ENCODE measurements around the gene RALA. TPM values are rescaled to one million over a fixed set of nuclear protein-coding genes. Genes with fewer than 3 reads are reported as not detected.
"Not testable (repeated sequence)": the region's sequence is repeated elsewhere in the genome, so short reads cannot be mapped to it uniquely, and the experiment has no call there.

Gene RALA
- total RNA-seq, 1 donor from 2014 or later, result 42.6 TPM

DNA sequence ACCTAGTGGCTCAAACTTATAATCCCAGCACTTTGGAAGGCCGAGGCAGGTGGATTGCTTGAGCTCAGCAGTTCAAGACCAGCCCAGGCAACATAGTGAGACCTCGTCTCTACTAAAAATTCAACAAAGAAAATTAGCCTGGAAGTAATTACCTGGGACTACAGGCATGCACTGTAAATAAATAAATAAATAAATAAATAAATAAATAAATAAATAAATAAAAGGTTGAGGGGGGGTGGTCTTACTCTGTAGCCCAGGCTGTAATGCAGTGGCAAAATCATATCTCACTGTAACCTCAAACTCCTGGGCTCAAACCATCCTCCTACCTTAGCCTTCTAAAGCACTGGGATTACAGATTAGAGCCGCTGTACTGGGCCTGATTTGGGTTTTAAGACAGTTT, 50.5 kb downstream of the RALA start:
- DNase-seq (ENCODE audit: extremely low spot score, unreplicated experiment), result no peak
- H3K36me3 Mint-ChIP-seq, result peaks cover 7% of the 10 kb centered on the region
- peaks cover 7% of the 10 kb centered on the region for H3K9me3 Mint-ChIP-seq
- TF ChIP-seq, protein P1, sequence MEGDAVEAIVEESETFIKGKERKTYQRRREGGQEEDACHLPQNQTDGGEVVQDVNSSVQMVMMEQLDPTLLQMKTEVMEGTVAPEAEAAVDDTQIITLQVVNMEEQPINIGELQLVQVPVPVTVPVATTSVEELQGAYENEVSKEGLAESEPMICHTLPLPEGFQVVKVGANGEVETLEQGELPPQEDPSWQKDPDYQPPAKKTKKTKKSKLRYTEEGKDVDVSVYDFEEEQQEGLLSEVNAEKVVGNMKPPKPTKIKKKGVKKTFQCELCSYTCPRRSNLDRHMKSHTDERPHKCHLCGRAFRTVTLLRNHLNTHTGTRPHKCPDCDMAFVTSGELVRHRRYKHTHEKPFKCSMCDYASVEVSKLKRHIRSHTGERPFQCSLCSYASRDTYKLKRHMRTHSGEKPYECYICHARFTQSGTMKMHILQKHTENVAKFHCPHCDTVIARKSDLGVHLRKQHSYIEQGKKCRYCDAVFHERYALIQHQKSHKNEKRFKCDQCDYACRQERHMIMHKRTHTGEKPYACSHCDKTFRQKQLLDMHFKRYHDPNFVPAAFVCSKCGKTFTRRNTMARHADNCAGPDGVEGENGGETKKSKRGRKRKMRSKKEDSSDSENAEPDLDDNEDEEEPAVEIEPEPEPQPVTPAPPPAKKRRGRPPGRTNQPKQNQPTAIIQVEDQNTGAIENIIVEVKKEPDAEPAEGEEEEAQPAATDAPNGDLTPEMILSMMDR (conservative IDR thresholded peaks at IDR 0.05), result no peak
- H3K27ac Mint-ChIP-seq, result no peak overlapping the region
- H3K4me1 Mint-ChIP-seq (ENCODE audit: unreplicated experiment), result peaks cover 4% of the 10 kb centered on the region
- no peak overlapping the region for H3K4me3 Mint-ChIP-seq
- no peaks in the 10 kb centered on the region for H3K27me3 Mint-ChIP-seq

GRCh38 chr7:39674406-39674805, 51.0 kb downstream of the RALA start:
- H3K4me3 Mint-ChIP-seq, result no peak overlapping the region
- DNase-seq (ENCODE audit: extremely low spot score, unreplicated experiment), result no peak
- H3K36me3 Mint-ChIP-seq, result peaks cover 7% of the 10 kb centered on the region
- H3K27me3 Mint-ChIP-seq, result no peaks in the 10 kb centered on the region
- no peak overlapping the region for H3K27ac Mint-ChIP-seq
- peaks cover 7% of the 10 kb centered on the region for H3K9me3 Mint-ChIP-seq
- TF ChIP-seq, protein P1 (conservative IDR thresholded peaks at IDR 0.05), result no peak
- H3K4me1 Mint-ChIP-seq (ENCODE audit: unreplicated experiment), result no peaks in the 10 kb centered on the region

- H3K36me3 Mint-ChIP-seq, result peaks cover 11% of the 10 kb centered on the region
- H3K4me1 Mint-ChIP-seq (ENCODE audit: unreplicated experiment), result peaks cover 6% of the 10 kb centered on the region
- TF ChIP-seq, protein P1 (conservative IDR thresholded peaks at IDR 0.05), result no peak
- no peaks in the 10 kb centered on the region for H3K27me3 Mint-ChIP-seq
- H3K4me3 Mint-ChIP-seq, result no peak overlapping the region
- H3K27ac Mint-ChIP-seq, result no peak overlapping the region
- no peak for DNase-seq (ENCODE audit: extremely low spot score, unreplicated experiment)
- peaks cover 7% of the 10 kb centered on the region for H3K9me3 Mint-ChIP-seq
Measured at GRCh38 chr7:39676346-39676745, 53.0 kb downstream of the RALA start.

DNA sequence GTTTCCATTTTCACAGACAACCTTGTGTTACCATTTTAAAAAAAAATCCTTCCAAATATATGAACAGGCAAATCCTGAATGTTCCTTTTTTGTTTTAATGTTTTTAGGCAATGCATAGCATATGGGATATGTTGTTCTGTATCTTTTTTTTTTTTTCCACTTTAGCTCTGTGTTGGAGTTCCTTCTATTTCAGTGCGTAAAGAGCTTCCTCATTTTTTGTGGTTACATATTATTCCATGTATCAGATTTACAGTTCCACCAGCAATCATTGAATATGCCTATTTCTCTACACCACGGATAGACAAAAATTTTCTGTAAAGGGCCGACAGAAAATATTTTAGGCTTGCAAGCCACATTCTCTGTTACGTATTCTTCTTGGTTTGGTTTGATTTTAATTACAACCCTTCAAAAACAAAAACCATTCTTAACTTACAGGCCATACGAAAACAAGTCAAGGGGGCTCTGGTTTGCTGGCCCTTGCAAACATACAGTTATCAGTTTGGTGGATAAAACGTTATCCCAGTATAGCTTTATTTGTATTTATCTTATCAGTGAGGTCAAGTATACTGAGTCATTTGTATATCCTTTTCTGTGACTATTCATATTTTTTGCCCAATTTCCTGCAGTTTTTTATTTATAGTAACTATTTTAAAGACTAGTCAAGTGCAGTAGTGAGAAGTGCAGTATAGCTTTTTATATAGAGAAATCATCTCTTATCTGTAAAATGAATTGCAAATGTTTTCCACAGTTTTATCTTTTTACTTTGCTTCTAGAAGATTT, 55.7 kb downstream of the RALA start:
- DNase-seq (ENCODE audit: extremely low spot score, unreplicated experiment), result no peak
- Mint-ChIP-seq H3K4me3 (no peak overlapping the region), H3K9me3 (peaks cover 7% of the 10 kb centered on the region), H3K36me3 (peaks cover 13% of the 10 kb centered on the region), H3K4me1 (ENCODE audit: unreplicated experiment) (peaks cover 17% of the 10 kb centered on the region), H3K27ac (no peak overlapping the region), H3K27me3 (no peaks in the 10 kb centered on the region)
- TF ChIP-seq, protein P1 (conservative IDR thresholded peaks at IDR 0.05), result no peak

- not testable (repeated sequence) for H3K27ac Mint-ChIP-seq; H3K27me3 Mint-ChIP-seq; H3K9me3 Mint-ChIP-seq; DNase-seq (ENCODE audit: extremely low spot score, unreplicated experiment); H3K4me3 Mint-ChIP-seq
- H3K36me3 Mint-ChIP-seq, result peaks cover 16% of the 10 kb centered on the region
- H3K4me1 Mint-ChIP-seq (ENCODE audit: unreplicated experiment), result peaks cover 20% of the 10 kb centered on the region
Measured at GRCh38 chr7:39679874-39680273, 56.5 kb downstream of the RALA start.

DNA sequence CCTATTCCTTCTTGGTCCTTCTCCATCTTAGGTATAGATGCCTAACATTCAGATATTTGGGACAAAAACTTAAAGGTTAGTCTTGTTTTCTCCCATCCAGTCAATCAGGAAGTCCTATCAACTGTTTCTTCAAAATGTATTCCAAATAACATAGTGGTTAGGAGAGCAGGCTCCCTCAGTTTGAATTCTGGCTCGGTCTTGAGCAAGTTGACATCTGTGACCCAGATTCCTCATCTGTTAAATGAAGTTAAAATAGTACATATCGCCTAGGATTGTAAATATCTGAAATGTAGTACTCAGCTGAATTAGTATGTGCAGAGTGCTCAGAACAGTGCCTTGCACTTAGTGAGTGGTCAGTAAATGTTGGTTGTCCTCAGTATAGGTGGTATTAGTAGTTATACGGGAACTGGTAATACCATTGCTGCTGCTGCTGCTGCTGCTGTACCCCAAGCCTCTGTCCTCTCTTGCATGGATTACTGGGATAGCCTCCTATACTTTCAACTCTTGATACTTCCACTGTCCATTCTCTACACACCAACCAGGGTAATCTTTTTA, 58.6 kb downstream of the RALA start:
- Mint-ChIP-seq H3K27me3 (no peaks in the 10 kb centered on the region), H3K36me3 (peaks cover 14% of the 10 kb centered on the region), H3K27ac (no peak overlapping the region), H3K4me3 (no peak overlapping the region), H3K9me3 (peaks cover 4% of the 10 kb centered on the region), H3K4me1 (ENCODE audit: unreplicated experiment) (peaks cover 25% of the 10 kb centered on the region)
- no peak for DNase-seq (ENCODE audit: extremely low spot score, unreplicated experiment)
- TF ChIP-seq, protein P1 (conservative IDR thresholded peaks at IDR 0.05), result no peak
